Activated effector memory CD4-positive, alpha-beta T cell treated with Interleukin-2 at 50 U/mL for 16 hours (primary cell): ENCODE data around the gene ZNF608.

Source experiments
- DNase-seq: peaks from one replicate; pipeline ENCODE4 v3.0.0-alpha.2; 2020

Gene ZNF608

GRCh38 chr5:124716169-124716568 lies 30.3 kb downstream of the ZNF608 start:
- no peak for DNase-seq

GRCh38 chr5:124714910-124715309 lies 31.5 kb downstream of the ZNF608 start:
- no peak for DNase-seq

- no peak for DNase-seq
Observed at GRCh38 chr5:124713595-124713994, 32.8 kb downstream of the ZNF608 start.

- no peak for DNase-seq
Observed at GRCh38 chr5:124712731-124713305, 33.6 kb downstream of the ZNF608 start.

GRCh38 chr5:124708086-124708485 lies 38.4 kb downstream of the ZNF608 start:
- DNase-seq = no peak

- no peak for DNase-seq
Observed at GRCh38 chr5:124707520-124707919, 38.9 kb downstream of the ZNF608 start.

- no peak for DNase-seq
Observed at GRCh38 chr5:124706729-124707361, 39.6 kb downstream of the ZNF608 start.

- no peak for DNase-seq
Observed at GRCh38 chr5:124706051-124706450, 40.4 kb downstream of the ZNF608 start.

GRCh38 chr5:124705577-124705976 lies 40.9 kb downstream of the ZNF608 start:
- no peak for DNase-seq

- DNase-seq = no peak
Observed at GRCh38 chr5:124704594-124705284, 41.7 kb downstream of the ZNF608 start.

GRCh38 chr5:124703995-124704394 lies 42.4 kb downstream of the ZNF608 start:
- DNase-seq = no peak

GRCh38 chr5:124702525-124702924 lies 43.9 kb downstream of the ZNF608 start:
- DNase-seq = no peak

GRCh38 chr5:124701873-124702425 lies 44.5 kb downstream of the ZNF608 start:
- no peak for DNase-seq

GRCh38 chr5:124701016-124701415 lies 45.4 kb downstream of the ZNF608 start:
- no peak for DNase-seq

GRCh38 chr5:124700333-124700732 lies 46.1 kb downstream of the ZNF608 start:
- DNase-seq = no peak

- no peak for DNase-seq
Observed at GRCh38 chr5:124698770-124699169, 47.7 kb downstream of the ZNF608 start.

GRCh38 chr5:124697933-124698591 lies 48.4 kb downstream of the ZNF608 start:
- DNase-seq = no peak

- DNase-seq = no peak
Observed at GRCh38 chr5:124697501-124697900, 48.9 kb downstream of the ZNF608 start.

- no peak for DNase-seq
Observed at GRCh38 chr5:124696898-124697297, 49.5 kb downstream of the ZNF608 start.
